Glutamatergic neuron (in vitro differentiated cells): Measurements from ENCODE around the gene MSL2. TPM values are rescaled to one million over a fixed set of nuclear protein-coding genes. Genes with fewer than 3 reads are reported as not detected.
"Not testable (repeated sequence)": the region's sequence is repeated elsewhere in the genome, so short reads cannot be mapped to it uniquely, and the experiment has no call there.

Experiments
- DNase-seq: peaks from one replicate; pipeline ENCODE4 v3.0.0; 2022
- H3K27ac Mint-ChIP-seq: one replicate; pipeline ENCODE4 v1.8.0; 2020; ENCODE audit warnings: mild to moderate bottlenecking, mixed read lengths, inconsistent platforms; ENCODE audit not compliant: unreplicated experiment
- H3K27me3 Mint-ChIP-seq: one replicate; pipeline ENCODE4 v1.8.0; 2020; ENCODE audit warnings: mild to moderate bottlenecking, moderate library complexity, mixed read lengths, inconsistent platforms; ENCODE audit not compliant: unreplicated experiment
- H3K36me3 Mint-ChIP-seq: one replicate; pipeline ENCODE4 v1.8.0; 2020; ENCODE audit warnings: mild to moderate bottlenecking, mixed read lengths, inconsistent platforms; ENCODE audit not compliant: unreplicated experiment
- H3K4me1 Mint-ChIP-seq: one replicate; pipeline ENCODE4 v1.8.0; 2020; ENCODE audit warnings: mild to moderate bottlenecking, low read depth, mixed read lengths, inconsistent platforms; ENCODE audit not compliant: unreplicated experiment
- H3K4me3 Mint-ChIP-seq: one replicate; pipeline ENCODE4 v1.8.0; 2020; ENCODE audit warnings: mild to moderate bottlenecking, mixed read lengths, inconsistent platforms; ENCODE audit not compliant: unreplicated experiment
- H3K9me3 Mint-ChIP-seq: one replicate; pipeline ENCODE4 v1.8.0; 2020; ENCODE audit warnings: mild to moderate bottlenecking, moderate library complexity, mixed read lengths, inconsistent platforms; ENCODE audit not compliant: unreplicated experiment
- total RNA-seq: library from RNA; stranded (reverse); fragmentation: NEBNext Ultra II Directional; extraction: Animal tissue kit (Norgen Biotek cat#: 25700); gene quantifications from one replicate; pipeline ENCODE4 v1.2.1, GENCODE V29; 2021; ENCODE audit not compliant: unreplicated experiment
- TF ChIP-seq, protein P1 (sequence below): fragments of 200-600 bp; sonication (generic); IDR thresholded peaks from one replicate; pipeline ENCODE4 v1.5.0; 2021; ENCODE audit not compliant: partially characterized antibody, unreplicated experiment

MSL2 gene
- total RNA-seq, 1 donor from 2014 or later: 32.8 TPM

DNA sequence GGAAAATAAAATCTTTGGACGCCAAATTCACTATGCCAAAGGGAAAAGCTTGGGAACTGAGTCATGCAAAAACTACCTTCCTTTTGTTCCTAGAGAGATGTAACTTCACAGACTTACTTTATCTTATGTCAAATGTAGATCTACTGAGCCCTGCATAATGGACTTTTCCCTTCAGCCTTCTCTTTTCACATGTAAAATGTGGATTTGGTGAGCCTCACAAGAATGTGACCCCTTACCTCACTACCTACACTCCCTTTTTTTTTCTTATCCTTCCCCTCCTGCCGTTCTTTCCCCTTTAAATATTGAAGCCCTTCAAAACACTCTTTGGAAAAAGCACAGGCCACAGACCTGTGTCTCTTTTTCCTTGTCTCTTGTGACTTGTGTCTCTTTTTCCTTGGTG lies 40.0 kb upstream of the MSL2 start:
- Mint-ChIP-seq H3K27me3 (no peaks in the 10 kb centered on the region), H3K36me3 (no peaks in the 10 kb centered on the region), H3K27ac (no peak overlapping the region), H3K4me3 (no peak overlapping the region), H3K4me1 (no peaks in the 10 kb centered on the region), H3K9me3 (peaks cover 3% of the 10 kb centered on the region)
- DNase-seq: no peak
- TF ChIP-seq, protein P1, sequence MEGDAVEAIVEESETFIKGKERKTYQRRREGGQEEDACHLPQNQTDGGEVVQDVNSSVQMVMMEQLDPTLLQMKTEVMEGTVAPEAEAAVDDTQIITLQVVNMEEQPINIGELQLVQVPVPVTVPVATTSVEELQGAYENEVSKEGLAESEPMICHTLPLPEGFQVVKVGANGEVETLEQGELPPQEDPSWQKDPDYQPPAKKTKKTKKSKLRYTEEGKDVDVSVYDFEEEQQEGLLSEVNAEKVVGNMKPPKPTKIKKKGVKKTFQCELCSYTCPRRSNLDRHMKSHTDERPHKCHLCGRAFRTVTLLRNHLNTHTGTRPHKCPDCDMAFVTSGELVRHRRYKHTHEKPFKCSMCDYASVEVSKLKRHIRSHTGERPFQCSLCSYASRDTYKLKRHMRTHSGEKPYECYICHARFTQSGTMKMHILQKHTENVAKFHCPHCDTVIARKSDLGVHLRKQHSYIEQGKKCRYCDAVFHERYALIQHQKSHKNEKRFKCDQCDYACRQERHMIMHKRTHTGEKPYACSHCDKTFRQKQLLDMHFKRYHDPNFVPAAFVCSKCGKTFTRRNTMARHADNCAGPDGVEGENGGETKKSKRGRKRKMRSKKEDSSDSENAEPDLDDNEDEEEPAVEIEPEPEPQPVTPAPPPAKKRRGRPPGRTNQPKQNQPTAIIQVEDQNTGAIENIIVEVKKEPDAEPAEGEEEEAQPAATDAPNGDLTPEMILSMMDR: no peak

DNA sequence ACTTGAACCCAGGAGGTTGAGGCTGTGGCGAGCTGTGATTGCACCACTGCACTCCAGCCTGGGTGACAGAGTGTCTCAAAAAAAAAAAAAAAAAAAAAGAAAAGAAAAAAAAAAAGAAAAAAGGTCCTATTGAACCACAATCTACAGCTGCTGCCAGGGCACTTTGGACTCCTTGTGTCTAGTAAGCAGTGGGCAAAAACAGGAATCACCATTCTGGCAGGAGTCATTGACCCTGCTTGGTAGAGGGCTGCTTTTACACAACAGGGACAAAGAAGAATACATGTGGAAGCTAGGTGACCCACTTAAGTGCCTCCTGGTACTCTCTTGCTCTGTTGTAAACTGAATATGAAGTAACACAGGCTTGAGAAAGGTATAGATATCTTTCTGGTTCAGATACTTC lies 39.4 kb upstream of the MSL2 start:
- no peaks in the 10 kb centered on the region for H3K36me3 Mint-ChIP-seq
- no peak overlapping the region for H3K4me3 Mint-ChIP-seq
- H3K9me3 Mint-ChIP-seq: peaks cover 3% of the 10 kb centered on the region
- no peaks in the 10 kb centered on the region for H3K27me3 Mint-ChIP-seq
- TF ChIP-seq, protein P1: no peak
- no peak overlapping the region for H3K27ac Mint-ChIP-seq
- no peak for DNase-seq
- no peaks in the 10 kb centered on the region for H3K4me1 Mint-ChIP-seq

DNA sequence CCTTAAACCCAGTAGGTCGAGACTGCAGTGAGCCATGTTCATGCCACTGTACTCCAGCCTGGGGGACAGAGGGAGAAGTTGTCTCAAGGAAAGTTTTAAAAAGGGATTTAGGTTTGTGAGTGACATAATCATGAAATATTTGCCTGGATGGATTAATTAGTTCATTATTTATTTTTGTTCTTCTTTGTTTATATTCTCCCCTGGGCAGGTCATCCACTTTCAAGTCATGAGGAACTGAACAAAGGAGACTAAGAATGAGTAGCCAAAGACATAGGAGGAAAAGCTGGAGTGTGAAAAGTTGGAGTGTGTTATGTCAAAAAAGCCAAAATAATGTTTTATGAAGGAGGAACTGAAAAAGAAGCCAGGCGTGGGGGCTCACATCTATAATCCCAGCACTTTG lies 36.3 kb upstream of the MSL2 start:
- Mint-ChIP-seq H3K27ac (no peak overlapping the region), H3K36me3 (no peaks in the 10 kb centered on the region), H3K4me3 (no peak overlapping the region), H3K27me3 (no peaks in the 10 kb centered on the region), H3K9me3 (peaks cover 2% of the 10 kb centered on the region), H3K4me1 (no peaks in the 10 kb centered on the region)
- TF ChIP-seq, protein P1: no peak
- no peak for DNase-seq

DNA sequence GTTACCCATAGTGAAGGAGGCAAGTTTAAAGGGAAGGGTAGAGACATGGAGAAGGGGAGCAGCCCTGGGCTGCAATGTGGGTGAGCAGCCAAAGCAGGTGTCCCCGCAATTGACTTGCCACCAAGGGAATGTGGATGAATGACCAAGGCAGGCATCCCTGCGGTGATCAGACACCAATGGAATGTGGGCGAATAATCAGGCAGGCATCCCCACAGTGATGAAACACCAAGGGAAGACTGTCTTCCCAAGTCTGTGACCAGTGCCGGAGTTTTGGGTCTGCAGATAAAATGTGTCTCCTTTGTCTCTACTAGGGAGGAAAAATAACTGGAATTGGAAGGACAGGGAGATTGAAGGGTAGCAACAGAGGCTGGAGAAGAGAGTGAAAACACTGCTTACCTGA lies 26.6 kb upstream of the MSL2 start:
- not testable (repeated sequence) for H3K4me3 Mint-ChIP-seq, H3K27ac Mint-ChIP-seq, H3K9me3 Mint-ChIP-seq, H3K4me1 Mint-ChIP-seq, H3K27me3 Mint-ChIP-seq, DNase-seq
- peaks cover 13% of the 10 kb centered on the region for H3K36me3 Mint-ChIP-seq

DNA sequence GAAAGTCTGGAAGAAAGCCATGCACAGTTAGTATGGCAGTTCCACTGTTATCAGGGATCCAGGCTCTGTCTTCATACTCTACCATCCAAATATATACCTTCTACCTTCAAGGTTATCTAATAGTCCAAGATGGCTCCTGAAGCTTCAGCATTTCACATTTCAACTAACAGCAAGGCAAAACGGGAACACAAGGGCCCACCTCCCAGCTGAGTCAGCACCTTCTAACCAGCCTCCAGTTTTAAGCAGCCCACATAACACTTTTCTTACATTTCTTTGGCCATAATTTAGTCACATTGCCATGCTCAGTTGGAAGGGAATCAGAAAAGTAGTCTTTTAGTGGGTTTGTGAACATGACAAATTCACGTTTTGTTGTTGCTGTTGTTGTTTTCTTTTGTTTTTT lies 15.4 kb upstream of the MSL2 start:
- TF ChIP-seq, protein P1: no peak
- Mint-ChIP-seq H3K4me1 (no peaks in the 10 kb centered on the region), H3K27me3 (no peaks in the 10 kb centered on the region), H3K9me3 (no peaks in the 10 kb centered on the region), H3K36me3 (no peaks in the 10 kb centered on the region), H3K27ac (no peak overlapping the region), H3K4me3 (no peak overlapping the region)
- no peak for DNase-seq

DNA sequence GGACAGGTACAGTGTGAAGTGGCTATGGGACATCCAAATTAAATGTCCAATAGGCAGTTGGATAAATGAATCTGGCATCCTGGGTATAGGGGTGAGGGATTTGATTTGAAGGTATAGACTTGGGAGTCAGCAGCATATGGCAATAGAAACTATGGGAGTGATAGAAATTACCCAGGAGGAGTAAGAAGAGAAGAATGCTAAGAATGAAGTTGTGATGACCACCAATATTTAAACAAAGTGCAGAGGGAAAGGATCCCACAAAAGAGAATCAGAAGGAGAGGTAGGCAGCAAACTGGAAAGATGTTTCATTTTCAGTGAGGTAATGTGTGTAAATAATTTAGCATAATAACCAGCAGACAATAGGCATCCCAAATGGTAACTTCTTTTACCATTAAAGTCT lies 13.8 kb upstream of the MSL2 start:
- H3K27ac Mint-ChIP-seq: no peak overlapping the region
- H3K9me3 Mint-ChIP-seq: no peaks in the 10 kb centered on the region
- no peaks in the 10 kb centered on the region for H3K27me3 Mint-ChIP-seq
- H3K36me3 Mint-ChIP-seq: no peaks in the 10 kb centered on the region
- DNase-seq: no peak
- H3K4me1 Mint-ChIP-seq: no peaks in the 10 kb centered on the region
- no peak overlapping the region for H3K4me3 Mint-ChIP-seq
- TF ChIP-seq, protein P1: no peak
